ENCODE results near the gene P2RX4.
"Not testable (repeated sequence)": the region's sequence is repeated elsewhere in the genome, so short reads cannot be mapped to it uniquely, and the experiment has no call there.

Gene P2RX4

DNA sequence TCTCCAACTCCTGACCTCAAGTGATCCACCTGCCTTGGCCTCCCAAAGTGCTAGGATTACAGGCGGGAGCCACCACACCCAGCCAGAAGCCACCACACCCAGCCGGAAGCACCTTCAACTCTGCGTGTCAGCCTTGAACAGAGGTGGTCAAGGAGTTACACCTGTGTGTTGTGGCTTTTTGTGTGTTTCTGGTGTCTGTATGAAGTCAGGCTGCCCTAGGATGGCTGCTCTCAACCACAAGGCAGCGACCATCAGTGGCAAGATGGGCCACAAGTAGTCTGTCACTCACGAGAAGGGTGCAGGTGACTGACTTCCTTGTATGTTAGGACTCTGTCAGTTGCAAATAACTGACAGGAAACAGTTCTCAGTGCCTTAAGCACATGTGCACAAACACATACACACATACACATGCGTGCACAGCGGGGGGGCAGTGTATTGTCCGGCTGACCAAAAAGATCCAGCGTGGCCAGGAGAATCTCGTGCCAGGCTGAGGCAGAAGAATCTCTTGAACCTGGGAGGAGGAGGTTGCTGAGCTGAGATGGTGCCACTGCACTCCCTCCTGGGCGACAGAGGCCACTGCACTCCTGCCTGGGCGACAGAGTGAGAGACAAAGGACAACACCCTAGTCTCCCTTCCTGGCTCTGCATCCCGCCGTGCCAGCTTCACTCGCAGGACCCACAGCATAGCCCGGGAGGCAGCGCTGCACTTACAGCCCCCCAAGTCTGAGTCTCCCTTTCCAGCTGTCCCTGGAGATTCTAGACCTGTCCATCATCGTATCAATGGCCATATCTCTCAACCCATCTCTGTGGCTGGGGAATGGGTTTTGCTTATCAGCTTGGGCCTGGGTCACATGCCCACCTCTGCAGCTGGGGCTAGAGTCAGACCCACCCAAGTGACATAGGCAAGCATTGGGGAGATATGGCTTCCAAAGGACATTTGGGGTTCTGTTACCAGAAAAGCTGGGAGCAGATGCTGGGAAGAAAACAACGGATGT is 13.7 kb downstream of the P2RX4 start:
- DNase-seq = no peak

DNA sequence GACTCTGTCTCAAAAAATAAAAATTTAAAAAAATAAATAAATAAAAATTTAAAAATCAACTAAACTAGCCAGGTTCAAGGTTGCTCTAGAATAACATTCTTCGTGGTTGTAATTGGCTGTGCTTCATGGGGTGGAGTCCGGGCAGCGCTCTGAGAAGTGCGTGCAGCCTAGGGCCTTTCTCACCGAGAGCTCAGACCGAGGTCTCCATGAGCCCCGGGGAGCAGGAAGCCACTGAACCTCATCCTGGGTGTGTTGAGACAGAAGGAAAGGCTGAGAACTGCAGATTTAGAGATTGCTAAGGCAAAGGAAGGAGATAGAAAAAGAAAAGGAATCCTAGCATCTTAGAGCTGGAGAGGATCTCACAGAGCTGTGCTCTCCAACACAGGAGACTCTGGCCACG is 14.7 kb downstream of the P2RX4 start:
- no peak for DNase-seq

DNA sequence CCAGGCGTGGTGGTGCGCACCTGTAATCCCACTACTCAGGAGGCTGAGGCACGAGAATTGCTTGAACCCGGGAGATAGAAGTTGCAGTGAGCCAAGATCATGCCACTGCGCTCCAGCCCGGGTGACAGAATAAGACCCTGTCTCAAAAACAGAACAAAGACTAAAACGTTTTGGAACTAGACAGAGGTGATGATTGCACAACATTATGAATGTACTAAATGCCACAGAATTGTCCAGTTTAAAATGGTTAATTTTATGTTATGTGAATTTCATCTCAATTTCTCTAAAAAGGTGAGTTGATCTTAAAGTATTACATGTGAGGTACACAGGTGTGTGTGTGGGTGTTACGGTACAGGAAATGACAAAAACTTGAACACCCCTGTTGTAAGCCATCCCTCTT is 16.5 kb downstream of the P2RX4 start:
- no peak for DNase-seq

DNA sequence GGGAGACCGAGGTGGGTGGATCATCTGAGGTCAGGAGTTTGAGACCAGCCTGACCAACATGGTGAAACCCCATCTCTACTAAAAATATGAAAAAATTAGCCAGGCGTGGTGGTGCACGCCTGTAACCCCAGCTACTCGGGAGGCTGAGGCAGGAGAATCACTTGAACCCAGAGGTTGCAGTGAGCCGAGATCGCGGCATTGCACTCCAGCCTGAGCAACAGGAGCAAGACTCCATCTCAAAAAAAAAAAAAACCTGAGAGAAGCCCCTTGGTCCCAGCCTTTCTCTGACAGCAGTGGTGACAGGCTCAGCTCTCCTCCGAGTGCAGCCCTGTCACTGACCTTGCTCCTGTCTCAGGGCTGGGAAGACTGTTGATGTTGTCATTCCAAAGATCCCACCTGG is 16.9 kb downstream of the P2RX4 start:
- DNase-seq = not testable (repeated sequence)

DNA sequence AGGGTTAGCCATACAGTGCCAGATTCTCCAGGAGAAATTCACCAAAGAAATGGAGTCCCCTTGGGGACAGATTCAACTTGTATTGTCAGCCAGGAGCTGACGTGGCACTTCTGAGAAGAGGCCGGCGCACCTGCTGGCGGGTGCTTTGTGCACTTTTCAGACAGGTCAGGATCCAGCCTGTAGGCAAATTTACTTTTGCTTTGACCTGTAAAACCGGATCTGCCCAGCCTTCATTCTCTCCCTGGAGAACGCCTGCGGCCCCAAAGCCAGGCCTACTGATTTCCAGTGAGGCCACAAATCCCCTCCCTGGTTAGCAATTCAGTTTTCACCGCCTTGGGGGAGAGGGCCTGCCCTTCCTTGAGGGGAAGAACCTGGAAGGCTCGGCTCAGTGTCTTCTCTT is 17.4 kb downstream of the P2RX4 start:
- DNase-seq = no peak

DNA sequence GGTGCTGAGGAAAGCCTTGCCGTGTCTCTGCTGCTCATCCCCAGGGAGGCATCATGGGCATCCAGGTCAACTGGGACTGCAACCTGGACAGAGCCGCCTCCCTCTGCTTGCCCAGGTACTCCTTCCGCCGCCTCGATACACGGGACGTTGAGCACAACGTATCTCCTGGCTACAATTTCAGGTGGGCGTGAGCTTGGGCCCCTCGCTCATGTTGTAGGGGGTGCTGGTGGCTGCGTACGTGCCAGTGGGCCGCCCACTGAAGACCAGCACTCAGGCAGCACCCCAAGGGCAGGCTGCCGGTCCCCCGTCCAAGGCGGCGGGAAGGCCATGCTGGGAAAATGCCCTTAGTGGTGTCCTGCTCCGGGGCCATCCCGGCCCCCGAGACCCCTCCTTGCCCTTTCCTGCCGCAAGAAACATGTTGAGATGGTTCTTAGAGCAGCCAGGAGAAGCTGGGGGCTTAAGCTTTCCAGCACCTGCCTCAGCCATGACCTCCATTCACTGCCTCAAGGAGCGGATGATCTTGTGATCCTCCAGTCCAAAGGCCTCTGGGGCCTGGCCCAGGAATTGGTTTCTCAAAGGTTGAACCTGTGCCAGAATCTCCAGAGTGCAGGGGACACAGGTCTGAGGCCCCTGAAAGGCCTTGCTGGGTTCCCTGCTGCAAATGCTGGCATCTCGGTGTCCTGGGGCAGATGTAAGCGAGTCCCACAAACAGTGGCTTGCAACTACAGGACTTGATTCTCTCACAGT is 19.2 kb downstream of the P2RX4 start:
- no peak for DNase-seq

DNA sequence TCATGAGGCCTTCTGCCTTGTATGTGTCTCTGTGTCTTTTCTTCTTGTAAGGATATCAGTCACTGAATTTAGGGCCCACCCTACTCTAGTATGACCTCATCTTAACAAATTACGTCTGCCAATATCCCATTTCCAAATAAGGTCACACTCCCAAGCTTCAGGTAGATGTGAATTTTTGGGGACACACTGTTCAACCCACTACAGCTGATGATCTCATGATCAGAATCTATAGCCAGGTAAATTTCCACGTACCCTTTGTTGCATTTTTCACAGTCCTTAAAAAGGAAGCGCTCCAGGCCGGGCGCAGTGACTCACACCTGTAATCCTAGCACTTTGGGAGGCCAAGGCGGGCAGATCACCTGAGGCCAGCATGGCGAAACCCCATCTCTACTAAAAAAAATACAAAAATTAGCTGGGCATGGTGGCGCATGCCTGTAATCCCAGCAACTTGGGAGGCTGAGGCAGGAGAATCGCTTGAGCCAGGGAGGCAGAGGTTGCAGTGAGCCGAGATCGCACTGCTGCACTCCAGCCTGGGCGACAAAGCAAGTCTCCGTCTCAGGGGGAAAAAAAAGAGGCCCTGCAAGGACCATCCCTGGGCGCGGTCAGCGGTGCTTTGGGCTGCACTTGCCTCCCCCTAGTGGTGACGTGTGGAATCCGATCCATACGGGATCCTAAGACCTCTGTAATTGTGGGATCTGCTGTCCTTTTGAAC is 20.1 kb downstream of the P2RX4 start:
- not testable (repeated sequence) for DNase-seq

DNA sequence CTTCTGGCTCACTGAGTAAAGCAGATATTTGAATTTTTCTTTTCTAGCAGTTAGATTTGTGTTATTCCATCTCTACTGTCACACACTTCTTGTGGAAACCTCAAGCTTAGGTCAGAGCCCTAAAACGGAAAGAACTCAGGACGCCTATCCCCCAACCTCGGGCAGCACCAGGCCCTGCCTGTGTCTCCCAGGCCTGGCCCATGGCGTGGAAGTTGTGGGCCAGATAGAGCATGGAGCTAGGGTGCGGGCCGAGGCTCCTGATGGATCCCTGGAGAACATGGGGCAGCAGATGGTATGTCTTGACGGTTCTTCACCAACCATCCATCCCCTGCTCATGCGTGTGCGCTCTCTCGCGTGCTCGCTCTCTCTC is 20.6 kb downstream of the P2RX4 start:
- DNase-seq = no peak

DNA sequence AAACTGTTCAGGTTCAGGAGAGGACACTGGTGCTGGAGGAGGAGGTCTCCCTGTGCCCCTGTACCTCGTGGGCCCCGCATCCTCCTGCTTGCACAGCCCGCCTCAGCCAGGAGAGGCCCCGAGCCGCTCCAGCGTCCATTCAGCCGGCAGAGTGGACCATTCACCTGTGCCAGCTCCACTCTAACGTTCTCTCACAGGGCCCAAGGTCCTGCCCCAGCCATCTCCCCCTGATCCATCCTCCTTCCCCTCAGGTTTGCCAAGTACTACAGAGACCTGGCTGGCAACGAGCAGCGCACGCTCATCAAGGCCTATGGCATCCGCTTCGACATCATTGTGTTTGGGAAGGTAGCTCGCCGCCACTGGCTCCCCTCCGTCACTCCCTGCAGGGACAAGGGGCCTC is 22.2 kb downstream of the P2RX4 start:
- no peak for DNase-seq

DNA sequence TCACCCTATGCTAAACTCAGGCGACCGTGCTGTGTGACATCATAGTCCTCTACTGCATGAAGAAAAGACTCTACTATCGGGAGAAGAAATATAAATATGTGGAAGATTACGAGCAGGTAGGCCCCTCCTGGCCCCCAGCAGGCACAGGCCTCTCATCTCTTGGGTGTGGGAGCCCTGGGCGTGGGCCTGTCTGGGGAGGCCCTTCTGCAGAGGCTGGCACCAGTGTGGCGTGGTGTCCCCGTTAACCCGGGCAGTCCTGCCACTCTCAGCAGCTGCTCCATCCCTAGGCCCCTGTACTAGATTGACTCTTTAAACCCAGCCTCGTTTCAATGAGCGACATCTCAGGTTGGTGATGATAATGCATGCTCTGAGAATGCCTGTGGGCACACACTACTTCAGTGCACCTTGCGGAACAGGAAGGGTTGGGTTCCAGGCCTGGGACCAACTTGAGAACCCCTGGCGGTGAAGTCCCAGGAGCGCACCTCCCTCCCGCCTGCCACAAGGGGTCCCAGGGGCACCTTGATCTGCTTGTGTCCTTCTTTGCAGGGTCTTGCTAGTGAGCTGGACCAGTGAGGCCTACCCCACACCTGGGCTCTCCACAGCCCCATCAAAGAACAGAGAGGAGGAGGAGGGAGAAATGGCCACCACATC is 23.2 kb downstream of the P2RX4 start:
- no peak for DNase-seq

DNA sequence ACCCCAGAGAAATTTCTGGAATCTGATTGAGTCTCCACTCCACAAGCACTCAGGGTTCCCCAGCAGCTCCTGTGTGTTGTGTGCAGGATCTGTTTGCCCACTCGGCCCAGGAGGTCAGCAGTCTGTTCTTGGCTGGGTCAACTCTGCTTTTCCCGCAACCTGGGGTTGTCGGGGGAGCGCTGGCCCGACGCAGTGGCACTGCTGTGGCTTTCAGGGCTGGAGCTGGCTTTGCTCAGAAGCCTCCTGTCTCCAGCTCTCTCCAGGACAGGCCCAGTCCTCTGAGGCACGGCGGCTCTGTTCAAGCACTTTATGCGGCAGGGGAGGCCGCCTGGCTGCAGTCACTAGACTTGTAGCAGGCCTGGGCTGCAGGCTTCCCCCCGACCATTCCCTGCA is 23.7 kb downstream of the P2RX4 start:
- no peak for DNase-seq

DNA sequence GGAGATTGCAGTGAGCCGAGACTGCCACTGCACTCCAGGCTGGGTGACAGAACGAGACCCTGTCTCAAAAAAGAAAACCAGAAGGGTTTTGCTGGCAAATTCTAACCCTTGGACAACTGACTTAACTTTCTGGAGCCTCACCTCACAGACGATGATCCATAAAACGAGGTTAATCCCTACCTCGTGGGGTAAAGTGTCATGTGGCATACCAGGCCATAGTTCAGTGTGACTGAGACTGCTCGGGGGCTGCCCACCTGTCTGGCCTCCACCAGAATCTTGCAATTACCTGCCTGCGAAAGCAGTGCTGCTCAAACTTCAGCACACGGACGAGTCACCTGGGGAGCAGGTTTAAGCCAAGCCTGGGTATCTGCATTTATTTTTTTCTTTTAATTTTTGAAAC is 26.8 kb downstream of the P2RX4 start:
- no peak for DNase-seq

DNA sequence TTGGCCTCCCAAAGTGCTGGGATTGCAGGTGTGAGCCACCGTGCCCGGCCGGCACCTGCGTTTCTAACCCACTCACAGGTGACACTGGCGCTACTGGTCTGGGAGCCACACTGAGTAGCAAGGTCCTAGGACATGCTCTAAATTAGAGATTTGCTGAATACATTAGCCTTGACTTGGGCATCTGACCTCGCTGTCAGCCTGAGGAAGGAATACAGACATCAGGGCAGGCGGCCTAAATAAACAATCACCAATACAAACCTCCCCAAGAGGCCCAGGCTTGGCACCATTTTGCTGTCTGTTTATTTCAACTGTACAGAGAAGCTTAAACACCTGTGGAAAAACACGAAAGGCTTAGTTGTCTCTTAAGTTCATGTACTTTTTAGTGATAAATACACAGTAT is 27.5 kb downstream of the P2RX4 start:
- DNase-seq = no peak

DNA sequence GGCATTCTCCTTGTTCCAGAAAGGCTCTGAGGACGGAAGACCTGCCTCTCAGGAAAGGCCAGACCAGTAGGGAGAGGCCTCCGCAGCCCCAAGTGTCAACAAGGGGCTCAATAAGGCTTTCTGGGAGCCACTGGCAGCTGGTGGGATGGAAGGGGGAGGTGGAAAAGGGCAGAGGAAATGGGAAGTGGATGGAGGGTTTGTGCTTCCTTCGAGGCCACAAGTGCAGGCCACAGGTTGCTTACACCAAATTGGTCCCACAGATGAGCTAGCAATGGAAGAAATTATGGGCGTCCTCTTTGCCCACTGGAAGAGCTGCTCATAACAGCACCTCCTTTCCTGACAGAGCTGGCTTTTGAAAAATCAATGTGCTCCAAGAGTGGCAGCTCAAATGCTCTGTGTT is 28.2 kb downstream of the P2RX4 start:
- DNase-seq = no peak

DNA sequence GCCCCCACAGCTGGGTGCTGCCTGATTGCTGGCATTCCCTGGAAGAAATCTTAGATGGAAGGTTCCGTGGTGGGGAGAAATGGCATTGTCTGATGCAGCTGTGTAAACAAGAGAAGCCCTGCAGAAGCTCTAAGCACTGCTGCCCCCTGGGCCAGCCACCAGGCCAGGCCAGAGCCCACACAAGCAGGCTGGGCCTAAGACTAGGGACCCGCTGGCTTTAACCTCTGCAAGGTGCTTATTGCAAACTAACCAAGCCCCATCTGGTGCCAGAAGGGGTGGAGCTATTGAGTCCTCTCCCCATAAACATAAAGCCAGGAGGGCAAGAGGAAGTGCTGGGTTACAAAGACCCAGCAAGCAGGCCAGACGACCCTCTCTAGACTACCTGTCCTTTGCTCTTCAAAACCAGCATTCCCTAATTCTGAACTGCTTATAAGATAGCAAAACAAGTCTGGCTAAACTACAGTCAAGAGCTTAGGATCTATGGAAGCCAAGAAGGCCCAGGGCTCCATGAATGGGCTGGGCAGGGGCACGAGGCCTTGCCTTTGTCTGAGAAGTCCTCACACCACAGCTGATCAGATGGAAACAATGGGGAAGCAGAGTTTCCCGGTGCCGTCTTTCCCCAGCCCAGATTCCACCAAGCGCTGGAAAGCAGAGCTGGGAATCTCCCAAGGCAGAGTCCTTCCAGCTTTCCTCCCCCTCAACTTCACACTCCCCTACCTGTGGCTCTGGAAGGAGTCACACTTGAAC is 28.8 kb downstream of the P2RX4 start:
- no peak for DNase-seq

DNA sequence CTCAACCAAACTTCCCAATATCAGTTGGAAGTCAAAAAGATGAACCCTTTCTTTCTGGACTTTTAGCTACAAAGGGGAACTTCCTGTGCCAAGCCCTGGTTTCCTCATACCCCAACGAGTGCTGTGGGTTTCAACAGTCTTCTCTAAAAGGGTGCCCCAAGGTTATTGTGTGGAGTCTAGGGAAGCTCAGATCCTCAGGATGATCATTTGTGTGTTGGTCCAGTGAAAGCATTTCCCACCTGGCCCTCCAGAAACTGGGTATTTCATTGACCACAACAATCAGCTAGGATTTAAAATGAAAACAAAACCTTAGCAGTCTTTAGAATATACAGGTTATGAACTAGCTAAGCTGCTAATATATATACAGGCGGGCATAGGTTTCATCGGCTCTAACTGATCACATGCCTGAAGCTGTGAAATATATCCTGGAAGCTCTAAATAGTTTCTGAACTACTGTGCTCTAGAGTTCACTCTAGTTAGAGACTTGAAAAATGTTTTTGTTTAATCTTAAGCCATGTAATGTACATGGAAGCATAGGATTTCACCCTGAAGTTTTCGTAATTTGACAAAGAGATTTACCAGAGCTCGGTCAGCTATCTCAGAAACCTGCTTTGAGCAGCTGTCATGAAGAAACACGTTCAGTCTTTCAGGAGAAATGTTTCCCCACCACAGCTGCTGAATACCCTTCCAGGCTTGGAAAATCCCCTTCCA is 29.6 kb downstream of the P2RX4 start:
- DNase-seq = no peak

DNA sequence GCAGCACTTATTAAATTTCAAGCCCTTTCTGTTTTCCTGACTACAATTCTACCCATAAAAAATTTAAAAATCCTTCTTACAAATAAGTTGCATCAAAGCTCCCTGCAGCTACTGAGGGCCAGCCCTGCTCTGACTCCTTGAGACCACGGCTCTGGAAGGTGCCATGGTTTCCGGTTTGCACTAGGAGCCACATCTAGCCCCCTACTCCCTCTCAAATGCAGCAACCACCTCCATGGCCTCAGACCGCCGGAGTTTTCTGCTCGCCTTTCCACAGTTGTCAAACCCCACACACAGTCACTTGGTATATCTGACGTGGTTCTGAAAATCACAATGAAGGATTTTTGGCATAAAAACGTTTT is 30.1 kb downstream of the P2RX4 start:
- no peak for DNase-seq

DNA sequence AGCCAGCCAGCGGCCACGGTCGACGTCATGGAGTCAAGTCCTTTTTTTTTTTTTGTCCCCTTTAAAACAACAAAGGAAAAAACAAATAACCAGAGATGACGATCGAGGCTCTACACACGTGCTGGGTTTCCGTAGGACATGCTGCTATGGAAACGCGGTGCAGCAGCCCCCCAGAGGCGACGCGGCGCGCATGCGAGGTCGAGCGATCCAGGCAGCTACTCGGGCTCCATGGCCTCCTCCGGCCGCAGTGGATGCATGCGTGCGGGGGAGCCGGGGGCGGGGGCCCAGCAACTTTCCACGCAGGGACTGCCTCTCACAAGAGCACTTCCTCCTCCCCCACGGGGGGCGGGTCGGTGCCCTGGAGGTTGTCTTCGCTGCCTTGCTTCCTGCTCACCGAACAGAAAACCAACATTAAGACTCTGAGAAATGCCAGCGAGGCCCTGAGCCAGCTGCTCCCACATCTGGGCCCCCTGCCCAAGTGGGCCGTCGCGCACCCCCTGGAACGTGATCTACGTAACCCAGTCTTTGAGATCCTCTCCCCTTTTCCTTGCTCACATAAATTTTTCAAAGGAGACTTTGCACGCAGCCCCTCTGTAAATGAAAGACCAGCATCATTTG is 30.7 kb downstream of the P2RX4 start:
- peak; percentile 85 for DNase-seq

DNA sequence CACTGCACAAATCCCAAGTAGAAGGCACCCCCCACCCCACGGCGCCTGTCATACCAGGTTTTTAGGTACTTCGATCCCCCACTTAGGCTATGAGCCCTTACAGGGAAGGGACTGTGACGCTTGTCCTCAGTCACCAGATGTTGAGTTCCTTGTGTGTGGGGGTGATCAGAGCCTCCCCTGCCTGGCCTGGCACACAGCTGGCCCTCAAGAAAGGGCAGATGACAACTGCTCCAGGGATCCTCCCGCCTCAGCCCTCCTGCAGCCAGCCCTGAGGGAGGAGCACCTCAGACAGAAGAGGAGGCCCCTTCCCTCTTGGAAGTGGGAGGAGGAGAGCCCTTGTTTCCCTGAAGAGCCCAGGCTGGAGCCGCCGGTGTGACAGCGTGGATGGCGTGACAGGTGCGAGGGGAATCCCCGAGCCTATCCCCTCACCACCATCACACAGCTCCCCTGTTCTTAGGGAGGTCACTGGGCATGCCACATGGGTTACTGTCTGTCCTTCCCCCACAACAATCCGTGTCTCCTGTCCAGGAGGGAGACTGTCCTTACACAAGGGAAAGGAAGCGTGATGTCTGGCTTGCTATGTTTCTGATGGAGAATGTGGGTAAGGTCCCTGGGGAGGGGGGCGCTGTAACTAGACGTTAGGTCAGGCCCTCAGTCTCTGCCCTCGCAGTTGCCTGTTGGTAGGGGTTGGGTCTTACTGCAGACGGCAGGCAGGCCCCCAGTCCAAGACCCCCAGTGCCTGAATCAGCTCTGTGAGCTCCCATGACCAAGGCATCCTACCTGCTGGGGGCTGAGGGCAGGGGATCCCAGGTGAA is 31.4 kb downstream of the P2RX4 start:
- DNase-seq = no peak

DNA sequence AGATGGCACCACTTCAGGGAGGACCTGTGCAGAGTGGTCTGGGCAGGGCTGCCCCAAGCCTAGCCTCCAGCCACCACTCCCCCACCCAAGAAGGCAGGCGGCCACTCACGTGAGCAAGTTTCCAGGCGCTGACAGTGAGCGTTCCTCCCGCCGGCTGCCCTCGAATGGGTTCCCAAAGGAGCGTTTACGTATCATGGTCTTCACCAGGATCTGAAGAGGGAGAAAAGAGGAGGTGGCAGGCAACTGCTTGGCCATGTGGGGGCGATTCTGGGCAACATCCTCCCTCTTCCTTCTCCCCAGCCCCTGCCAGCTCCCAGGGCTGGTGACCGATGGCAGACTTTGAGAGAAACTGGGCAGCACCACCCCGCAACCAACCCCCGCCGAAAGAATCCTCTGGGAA is 35.1 kb downstream of the P2RX4 start:
- DNase-seq = no peak
